ENCODE data around the gene PPP1R18.
"Not testable (repeated sequence)": the region's sequence is repeated elsewhere in the genome, so short reads cannot be mapped to it uniquely, and the experiment has no call there.

Gene PPP1R18

DNA sequence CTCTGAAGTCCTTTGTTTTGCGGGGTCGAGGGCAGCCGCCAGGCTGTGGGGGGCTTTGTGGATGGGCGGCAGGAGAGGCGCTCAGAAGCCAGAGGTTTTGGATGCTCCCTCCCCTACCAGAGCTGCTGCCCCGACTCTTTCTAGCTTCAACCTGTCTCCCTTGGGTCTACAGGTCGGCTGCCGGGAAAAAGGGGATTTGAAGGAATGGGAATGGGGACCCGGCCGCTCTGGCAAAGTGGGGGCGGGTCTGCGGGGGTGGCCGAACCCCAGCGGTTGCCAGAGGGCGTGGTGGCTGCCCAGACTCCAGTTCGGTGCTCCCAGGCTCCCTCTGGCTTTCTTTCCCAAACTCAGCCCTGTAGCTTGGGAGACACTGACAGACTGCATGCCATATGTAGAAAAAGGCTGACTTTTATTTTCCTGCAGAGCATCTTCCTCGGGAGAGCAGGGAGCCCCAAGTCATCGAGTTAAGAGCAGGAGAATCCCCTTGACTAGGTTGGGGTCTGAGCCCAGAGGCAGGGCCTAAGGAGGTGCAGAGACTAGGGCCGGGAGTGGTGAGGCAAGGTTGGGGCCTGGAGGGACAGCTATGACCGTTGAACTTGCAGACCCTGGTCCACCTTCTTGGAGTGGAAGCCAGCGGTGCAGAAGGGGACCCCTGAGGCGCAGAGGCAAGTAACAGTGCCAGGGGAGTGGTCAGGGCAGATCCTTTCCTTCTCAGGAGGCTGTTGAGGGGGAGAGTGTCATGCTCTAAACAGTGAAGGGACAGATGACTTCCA lies 1.4 kb upstream of the PPP1R18 start:
- DNase-seq, result no peak

DNA sequence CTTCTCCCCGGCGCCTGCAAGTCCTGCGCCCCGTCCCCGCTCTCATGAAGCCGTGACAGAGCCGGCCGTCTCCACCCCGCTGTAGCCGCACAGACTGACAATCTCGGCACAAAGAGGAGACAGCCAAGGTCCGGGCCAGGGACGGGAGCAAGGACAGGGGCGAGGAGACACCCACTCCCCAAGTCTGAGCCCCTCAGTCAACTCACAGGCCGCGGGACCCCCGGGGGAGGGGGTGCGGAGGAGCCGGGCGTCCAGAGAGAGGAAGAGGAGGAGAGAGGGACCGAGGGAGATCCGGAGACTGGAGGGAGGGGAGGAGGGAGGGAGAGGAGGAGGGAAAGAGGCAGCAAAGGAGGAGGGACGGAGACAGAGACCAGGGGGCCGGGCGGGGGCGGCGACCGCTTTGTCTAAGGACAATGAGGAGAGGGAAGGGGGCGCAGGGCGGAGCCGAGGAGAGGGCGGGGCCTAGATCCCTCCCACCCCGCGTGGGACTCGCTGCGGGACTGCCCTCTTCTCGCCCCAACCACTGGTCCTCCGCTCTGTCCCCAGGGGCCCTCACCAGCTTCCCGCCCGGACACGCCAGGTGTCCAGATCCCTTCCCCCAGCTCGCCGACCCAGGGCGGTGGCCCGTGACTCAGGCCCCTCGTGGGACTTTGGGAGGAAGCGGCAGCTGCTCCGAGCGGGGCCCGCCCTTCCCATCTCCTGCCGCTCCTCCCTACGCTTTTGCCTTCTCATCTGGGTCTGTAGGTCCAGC lies 638 bp upstream of the PPP1R18 start:
- DNase-seq, result peak; percentile 62

DNA sequence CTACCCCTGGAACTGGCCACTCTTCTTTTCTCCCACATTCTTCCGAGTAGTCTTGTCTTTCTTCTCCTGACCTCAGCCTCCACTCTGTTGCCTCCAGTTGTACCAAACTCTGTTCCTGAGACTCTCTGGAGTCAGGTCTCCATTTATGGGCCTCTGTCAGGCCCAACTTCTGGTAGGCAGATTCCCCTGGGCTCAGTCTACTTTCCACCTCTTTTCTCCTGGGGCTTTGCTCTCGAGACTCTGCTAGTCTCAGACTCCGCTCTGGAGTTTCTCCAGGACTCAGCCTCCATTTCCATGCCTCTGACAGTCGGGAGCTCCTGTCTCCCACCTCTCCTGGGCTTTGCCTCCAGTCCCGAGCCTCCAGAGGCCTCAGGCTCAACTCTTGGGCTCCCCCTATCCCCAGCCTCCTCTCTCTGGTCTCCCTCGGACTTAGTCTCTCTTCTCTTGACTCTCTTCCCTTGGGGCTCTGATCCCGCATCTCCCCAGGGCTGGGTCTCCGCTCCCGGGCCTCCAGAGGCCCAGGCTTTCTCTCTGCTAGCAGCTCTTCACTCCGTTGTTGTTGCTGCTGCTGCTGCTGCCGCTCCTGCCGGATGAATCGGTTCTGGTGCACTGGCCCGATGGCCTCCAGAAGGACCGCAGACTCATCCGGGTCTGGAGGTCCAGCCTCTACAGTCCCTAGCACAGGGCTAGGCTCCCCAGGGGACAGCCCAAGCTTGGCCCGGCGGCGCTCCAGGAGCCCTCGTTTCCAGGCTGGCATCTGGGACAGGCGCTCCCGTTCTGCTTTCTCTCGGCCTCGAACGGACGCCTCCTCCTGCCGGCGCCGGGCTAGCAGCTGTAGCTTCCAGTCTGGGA lies 1.1 kb downstream of the PPP1R18 start:
- DNase-seq, result no peak

DNA sequence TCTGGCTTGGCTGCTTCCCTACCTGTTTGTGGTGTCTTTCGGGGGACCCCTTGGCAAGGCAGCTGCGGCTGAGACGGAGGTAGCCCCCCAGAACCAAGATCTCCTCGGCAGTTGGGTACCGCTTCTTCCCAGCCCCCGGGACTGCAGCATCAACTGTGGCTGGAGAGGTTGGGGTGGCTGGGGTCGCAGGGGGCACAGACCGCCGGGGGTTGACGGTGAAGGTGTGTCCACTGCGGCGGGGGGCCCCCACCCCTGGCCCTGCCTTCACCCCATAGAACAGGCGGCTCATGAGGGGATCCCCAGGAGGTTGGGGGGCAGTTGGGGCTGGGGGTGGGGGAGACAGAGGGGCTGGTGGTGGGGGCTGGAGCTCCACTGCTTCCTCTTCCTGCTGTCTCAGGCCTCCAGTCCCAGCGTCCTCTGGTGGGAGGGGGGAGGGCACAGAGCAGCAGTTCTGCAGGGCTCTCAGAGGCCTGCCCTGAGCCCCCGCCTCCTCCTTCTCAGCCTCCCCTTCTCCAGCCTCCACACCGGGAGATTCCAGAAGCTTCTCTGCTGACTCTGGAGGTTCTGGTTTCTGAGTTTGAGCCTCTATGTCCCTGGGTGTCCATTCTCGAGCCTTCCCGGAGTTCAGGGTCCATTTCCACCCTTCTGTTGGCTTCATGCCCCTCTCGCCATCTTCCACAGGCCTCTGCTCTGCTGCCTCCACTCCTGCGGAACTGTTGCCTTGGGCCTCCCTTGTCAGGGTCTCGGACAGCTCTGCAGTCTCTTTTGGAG lies 1.9 kb downstream of the PPP1R18 start:
- DNase-seq, result no peak

DNA sequence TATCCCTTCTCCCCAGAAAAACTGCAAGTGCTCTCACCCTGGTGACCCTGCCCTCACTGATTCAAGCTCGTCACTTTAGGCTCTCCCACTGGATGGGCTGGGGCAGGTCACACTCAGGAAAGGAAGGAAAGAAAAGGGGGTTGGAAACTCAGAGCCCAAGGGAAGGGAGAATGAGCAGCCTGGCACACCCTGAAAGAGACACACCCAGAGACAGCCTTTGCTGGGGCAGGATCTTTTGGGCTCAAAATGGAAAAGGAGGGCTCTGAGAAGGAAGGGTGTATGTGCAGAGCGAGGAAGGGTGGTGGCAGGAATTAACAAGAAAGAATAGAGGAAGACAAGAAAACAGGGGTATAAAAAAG lies 2.5 kb downstream of the PPP1R18 start:
- no peak for DNase-seq

DNA sequence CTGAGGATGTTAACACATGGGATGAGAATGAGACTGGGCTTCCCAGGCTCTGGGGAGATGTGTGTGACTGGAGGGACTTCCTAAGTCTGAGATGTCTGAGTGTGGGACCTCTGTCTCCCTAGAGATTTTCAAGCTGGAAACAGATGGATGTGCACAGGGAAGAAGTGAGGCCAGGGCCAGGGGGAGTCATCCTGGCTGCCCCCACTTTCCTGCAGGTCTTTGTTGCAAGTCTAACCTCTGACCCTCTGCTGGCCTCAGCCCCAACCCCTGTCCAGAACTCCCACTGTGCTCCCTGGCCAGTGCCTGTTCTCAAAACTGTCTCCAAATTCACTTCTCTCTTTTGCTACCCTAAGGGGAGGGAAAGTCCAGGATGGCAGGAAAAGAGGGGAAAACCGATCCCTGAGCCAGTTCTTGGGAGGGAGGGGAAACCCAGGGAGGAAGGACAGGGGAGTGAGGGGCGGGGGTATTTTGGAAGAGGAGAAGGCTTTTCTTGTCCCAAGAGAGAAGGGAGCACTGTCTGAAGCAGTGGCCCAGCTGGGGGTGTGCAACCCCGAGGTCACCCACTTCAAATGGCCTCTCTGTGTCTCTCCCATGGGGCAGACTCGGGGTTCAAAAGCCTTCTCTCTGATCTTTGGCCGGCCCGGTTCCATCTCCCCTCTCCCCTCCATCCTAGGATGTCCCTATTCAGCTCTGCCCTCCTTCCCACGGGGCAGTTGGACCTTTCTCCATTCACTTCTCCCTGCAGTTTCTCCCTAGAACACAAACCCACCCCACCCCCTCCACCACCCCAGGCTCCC lies 3.1 kb downstream of the PPP1R18 start:
- DNase-seq, result no peak

DNA sequence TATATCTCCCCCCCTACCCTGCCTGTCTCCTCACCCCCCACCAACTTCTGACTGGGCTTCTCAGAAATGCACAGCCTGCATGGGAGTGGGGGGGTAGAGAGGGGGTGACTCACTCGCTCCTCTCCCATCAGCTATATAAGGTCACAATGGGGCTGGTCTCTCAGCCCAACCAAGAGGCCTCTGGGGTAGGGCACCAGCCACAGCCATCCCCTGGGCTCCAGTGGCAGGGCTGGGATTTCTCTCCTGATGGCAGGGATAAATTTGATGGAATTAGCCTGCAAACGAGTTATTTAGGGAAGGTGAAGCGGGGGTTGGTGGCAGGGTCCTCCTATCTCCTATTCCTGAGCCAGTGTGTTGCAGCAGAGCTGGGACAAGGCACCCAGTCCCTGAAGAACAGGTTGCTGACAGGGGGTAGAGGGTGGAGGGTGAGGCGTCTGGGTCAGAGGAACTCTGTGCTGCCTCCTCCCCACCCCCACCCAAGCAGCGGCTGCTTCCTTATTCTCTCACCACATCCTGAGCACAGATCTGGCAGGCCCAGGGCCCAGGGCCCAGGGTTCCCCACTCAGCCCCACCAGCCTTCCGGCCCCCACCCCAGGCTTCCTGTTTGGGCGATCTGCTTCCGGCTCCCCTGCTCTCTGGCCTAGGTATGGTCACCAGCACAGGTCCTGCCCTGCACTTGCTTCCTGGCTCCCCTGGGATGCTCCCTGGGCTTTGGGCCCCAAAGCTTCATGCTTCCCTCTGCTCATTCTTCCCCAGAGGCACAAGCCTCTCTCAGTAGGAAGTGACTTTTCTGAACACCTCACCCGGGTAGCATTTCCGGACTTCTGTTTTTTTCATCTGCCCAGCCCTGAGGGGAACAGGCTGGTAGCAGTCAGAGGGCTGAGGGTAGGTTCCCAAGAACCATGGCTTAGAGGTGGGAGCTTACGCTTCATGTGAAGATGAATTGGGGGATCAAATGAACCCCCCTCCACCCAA lies 4.0 kb downstream of the PPP1R18 start:
- DNase-seq, result no peak

DNA sequence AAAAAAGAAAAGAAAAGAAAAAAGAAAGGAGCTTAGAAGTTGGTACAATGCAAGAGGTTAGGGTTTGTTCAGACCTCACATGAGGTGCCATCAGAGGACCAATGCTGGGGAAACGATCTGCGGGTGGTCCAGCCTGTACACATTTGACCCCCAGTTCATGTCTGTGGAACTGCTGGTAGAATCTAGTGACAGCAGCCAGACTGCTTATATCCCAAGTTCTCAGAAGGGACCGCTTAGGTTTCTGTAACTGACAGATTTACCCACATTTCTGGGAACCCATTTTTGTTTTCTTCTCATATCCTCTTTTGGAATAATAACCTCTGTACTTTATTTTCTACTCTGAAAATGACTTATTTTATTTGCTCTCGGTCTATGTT lies 4.7 kb downstream of the PPP1R18 start:
- DNase-seq, result no peak

DNA sequence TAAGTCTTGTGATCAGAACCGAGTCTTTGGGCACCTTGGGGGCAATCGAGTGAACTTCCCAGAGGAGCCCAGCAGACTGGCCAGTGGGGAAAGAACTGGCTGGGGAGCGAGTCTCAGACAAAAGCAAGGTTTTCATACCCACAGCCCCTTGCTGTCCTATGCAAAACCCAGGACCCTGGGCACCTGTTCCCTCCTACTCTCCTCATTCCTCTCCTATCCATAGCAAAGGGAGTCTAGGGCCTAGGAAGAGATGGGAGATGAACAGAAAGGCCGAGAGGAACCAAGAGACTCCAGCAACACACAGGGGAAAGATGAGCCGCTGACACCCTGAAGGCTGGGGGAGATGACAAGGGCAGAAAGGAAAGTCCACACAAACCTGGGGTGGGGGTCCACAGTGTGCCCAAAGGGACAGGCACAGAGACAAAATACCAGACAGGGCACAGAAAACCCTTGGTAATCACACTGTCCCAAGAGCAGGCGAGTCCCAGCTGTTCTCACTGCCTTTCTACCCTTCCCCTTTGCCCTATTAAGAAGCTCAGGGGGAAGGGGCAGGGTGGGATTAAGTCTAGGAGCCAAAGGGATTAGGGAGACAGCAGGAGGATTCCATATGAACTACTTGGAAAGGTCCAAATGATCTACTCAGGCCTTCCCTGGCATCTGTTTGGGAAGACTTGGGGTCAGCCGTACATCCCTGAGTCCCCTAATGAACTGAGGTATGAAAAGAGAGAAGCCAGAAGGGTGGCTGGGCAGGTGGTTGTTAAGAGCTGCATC lies 6.5 kb downstream of the PPP1R18 start:
- DNase-seq, result no peak

DNA sequence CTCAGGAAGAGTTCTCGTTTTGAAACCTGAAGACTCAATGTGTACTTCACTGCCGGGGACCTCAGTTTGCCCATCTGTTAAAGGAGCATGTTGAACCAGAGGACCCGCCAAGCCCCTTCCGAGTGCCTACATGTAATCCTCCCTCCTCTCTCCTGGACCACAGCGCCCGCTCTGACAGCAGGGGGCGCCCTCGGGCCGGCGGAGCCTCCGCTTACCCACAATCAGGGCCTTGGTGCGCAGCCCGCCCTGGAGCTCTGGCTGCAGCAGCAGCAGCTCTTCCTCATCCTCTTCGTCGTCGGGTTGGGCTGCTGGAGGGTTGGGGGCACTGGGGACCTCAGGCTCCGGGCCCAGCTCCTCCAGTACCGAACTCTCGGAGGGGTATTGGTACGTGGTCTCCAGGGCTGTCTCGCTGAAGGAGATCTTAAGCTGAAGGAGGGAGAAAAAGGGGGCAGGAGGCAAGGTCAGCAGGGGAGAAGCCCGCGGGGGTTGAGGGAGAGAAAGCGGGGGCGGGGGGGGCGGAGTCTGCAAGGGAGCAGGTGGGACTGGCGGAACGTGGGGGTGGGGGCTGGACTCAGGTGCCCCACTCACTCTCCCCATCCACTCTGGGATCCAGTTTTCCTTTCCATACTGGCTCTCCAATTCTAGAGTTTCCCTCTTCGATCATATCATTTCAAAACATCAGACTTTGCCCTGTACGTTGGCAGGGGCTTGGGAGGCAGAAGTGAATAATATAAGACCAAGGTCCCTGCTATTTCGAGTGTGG lies 7.3 kb downstream of the PPP1R18 start:
- peak; percentile 46 for DNase-seq

DNA sequence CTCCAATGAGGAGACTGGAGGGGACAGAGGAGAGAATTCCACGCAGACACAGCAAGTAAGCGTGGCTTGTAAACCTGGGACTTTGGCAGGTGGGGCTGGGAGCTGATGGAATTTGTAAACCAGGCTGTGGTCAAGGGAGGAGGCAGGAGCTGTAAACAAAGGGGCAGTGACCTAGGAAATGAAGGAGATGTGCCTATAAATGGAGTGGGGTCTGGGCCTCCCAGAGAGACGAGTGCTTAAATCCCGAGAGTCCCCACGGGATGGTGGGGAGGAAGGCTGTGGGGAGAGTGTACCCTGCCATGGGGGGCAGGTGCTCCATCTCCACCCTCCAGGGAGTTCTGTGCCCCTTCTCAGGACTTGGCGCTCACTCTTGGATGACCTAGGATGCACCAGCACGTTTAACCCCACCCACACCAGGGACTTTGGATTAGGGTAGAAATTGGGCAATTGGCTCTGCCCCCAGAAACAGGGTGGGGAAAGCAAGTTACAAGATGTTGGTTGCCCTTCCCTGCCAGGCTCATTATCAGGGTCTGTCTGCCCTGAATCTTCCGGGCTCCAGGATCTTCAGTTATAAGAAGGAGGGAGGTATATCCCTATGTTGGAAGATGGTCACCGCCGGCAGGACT lies 9.7 kb downstream of the PPP1R18 start:
- DNase-seq, result no peak

DNA sequence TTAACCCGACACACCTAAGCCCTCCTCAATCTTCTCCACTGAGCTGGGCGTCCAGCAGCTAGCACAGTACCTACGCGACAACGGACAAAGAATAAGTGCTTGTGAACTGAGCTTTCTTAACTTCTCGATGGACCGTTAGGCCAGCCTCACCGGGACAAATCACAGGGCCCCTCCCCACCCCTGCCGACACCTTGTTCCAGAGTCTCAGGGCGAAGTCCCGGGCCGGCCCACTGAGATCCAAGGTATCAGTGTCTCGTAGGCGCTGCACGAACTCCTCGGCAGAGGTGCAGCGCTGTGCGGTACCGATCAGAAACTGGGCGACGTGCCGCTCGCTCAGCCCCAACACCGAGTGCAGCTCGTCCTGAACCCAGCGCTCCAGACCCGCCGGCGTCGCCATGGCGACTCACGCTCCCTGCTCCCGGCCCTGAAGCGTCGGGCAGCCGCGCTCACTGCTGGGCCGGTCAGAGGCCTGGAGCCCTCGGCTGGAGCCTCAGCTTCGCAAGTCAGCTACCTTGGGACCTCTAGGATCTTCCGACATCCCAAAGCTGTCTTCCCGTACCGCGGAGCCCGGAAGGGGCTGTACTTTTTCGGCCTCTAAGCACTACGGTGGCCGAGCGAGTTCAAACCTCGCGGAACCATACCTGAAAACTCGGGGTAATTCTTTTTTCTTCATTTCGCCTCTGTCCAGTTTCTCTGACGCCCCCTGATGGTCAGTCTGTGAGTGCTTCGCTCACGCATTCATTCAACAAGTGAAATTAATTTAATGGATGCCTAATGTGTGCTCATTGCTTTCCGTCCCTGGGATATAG lies 13.8 kb downstream of the PPP1R18 start, which contains the start of gene DHX16:
Gene DHX16 (minus strand): TSS at position 562 of the 809 bp plus-strand sequence. CDS start 165 bp downstream, at position 397.
- DNase-seq, result peak; percentile 82

DNA sequence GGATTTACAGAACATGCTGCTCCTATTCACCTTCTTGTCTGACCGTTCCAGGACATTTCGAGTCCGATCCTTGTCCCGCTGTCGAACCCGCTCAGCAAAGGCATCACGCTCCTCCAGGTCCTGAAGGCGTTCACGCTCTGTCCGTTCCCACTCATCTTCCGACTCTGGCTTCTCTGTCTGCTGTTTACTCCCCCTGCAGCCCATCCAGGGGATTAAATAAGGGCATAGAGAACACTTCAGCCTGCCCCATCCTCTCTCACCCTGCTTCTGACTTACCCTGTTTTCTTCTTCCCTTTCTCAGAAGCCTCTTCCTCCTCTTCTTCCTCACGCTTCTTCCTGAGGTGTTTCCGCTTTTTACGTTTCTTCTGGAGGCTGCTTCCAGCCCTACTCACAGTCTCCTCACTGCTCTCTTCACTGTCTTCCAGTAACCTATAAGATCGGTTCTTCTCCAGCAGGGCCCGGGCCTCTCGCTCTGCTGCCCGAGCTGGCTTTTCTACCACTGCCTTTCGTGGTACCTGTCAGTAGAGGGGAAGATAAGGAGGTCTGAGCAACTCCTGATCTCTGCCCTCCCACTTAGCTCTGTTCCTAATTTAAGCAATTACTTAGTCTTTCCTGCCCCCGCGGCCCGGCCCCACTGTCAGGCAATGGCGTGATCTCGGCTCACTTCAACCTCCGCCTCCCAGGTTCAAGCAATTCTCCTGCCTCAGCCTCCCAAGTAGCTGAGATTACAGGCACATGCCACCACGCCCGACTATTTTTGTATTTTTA lies 15.5 kb downstream of the PPP1R18 start:
- DNase-seq, result no peak

DNA sequence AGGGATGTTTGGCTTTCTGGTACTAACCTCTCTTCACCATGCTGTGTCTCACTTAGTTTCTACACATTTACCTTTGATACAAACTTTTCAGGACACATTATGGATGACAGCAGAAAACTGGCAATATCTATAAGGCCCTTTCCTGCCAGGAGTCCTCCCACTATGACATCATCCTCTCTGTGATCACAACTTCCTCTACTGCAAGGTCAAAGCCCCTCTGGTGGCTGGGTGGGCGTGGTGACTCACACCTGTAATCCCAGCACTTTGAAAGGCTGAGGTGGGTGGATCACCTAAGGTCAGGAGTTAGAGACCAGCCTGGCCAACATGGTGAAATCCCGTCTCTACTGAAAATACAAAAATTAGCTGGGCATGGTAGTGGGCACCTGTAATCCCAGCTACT lies 20.1 kb downstream of the PPP1R18 start:
- DNase-seq, result not testable (repeated sequence)

DNA sequence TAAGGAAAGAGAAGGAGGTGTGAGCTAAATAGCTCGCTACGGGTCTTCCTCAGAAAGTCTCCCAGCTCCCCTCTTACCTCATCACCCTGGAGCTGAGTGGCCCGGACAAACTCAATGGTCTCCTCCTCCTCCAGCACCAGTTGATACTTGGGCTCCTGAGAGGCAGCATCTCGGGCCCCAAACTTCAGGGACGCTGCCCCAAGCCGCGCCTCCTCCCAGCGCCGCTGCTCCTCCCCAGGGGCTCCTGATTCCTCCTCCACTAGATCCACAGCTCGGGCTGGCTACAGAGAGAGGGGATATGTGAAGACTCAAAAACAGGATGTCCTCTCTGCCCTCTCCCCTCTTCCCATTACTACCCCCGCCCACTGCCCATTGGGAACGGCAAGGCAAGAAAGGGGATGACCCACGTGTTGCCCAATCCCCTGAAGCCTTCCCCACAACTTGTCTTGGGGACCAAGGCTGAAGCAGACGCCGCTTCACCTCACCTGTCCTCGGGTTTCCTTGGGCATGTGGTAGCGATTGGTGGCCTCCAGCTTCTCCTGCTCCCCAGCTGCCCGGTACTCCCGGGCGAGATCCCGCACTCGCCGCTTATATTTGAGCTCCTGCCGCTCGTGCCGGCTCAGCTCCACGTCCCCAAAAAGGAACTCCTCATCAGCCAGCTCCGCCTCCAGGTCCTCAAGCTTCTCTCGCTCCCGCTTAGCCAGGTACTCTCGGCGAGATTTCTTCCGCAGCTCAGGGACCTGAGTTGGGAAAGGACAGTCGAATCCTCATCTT lies 21.3 kb downstream of the PPP1R18 start:
- no peak for DNase-seq

DNA sequence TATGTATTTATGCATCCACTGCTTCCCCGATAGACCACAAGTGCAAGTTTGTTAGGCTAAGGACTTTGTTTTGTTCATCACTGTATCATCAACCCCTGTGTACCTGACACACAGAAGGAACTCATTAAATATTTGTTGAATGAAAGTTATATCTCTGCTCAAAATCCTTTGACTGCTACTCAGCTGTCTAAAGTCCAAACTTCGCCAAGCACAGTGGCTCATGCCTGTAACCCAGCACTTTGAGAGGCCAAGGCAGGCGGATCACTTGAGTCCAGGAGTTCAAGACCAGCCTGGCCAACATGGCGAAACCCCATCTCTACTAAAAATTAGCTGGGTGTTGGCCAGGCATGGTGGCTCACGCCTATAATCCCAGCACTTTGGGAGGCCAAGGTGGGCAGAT lies 28.5 kb downstream of the PPP1R18 start:
- not testable (repeated sequence) for DNase-seq

Data from NCI-H1048 (cell line).